ENCODE measurements around the gene RIMBP2.

The RIMBP2 gene

DNA sequence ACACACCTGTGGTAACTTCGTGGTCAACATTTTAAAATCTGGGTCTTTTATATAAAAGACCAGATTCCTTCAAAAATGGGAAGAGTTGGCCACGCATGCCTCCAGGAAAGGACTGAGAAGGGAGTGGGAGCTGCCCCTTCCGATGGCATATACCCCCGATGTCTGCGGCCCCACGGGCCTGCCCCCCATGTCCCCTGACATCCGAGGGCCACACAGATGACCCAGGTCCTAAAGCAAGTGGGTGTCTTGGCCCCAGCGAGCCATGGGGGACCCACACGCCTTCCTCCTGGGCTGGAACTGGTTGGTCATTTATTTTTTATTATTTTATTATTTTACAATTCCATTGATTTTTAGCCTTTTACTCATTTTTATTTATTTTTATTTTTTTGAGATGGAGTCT, 235.9 kb downstream of the RIMBP2 start:
- no peak overlapping the region for H3K4me3 ChIP-seq (ENCODE audit: low read depth, low read length)
- no peak for DNase-seq (ENCODE audit: low read depth)
- TF ChIP-seq POLR2A (IDR thresholded peaks at IDR 0.05; ENCODE audit: extremely low read depth, insufficient read length) (no peak), MYC (IDR thresholded peaks at IDR 0.05; ENCODE audit: low read depth, low read length) (no peak), CTCF (IDR thresholded peaks at IDR 0.05; ENCODE audit: low read depth, low read length) (no peak)
- TF ChIP-seq, protein P1, sequence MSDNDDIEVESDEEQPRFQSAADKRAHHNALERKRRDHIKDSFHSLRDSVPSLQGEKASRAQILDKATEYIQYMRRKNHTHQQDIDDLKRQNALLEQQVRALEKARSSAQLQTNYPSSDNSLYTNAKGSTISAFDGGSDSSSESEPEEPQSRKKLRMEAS (IDR thresholded peaks at IDR 0.05; ENCODE audit: low read depth, low read length): no peak

DNA sequence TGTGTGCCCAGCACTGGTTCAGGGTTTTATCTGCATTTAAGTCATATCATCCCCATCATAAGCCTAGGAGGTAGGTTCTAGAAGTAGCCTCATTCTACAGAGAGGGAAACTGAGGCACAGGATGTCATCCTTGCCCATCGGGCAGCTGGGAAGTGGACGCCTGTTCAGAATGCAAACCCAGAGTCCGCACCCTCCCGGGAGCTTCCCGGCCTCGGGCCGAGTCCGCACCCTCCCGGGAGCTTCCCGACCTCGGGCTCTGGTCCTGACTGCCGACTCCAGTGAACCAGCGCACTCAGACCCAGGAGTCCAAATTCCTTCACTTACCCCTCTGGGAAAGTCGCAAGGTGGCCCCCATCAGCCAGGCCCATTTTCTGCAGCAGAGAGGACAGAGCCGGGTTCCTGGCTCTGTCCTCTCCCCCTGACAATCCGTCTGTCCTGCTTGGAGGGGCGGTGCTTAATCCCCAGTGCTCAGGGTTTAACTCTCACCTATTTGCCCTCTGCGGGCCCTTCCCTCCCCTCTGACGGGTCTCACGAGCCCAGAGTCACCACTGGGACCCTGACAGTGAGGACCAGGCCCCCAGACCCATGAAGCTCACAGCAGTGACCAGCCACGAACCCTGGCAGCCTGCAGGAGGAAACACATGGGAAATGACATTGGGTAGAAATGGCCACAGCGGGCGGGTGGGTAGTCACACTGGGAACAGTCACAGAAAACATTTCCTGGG, 236.5 kb downstream of the RIMBP2 start:
- DNase-seq (ENCODE audit: low read depth): no peak

DNA sequence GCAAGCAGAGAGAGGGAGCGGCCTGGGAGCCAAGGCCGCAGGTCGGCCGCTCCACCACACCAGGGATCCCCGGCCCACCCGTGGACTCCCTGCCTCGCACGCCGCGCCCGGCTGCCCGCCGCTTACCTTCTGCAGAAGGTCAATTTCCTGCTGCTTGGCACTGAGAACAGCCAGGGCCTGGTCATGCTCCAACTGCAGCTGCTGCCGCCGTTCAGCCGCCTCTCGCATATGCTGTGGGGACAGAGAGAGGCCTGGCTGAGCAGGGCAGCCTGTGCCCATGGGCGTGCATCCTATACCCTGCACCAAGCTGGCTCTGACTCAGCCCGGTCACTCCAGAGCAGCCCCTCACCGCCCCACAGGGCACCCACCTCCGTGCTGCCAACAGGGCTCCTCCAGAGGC, 237.3 kb downstream of the RIMBP2 start:
- DNase-seq (ENCODE audit: low read depth): no peak
- H3K4me3 ChIP-seq (ENCODE audit: low read depth, low read length): no peak overlapping the region
- TF ChIP-seq CTCF (IDR thresholded peaks at IDR 0.05; ENCODE audit: low read depth, low read length) (no peak), POLR2A (IDR thresholded peaks at IDR 0.05; ENCODE audit: extremely low read depth, insufficient read length) (no peak), MYC (IDR thresholded peaks at IDR 0.05; ENCODE audit: low read depth, low read length) (no peak)
- TF ChIP-seq, protein P1 (IDR thresholded peaks at IDR 0.05; ENCODE audit: low read depth, low read length): no peak

More for the DNA sequence above, 236.5 kb downstream of the RIMBP2 start:
- TF ChIP-seq CTCF (IDR thresholded peaks at IDR 0.05; ENCODE audit: low read depth, low read length): no peak
- TF ChIP-seq, protein P1 (IDR thresholded peaks at IDR 0.05; ENCODE audit: low read depth, low read length): no peak
- TF ChIP-seq POLR2A (IDR thresholded peaks at IDR 0.05; ENCODE audit: extremely low read depth, insufficient read length): no peak
- no peak for TF ChIP-seq MYC (IDR thresholded peaks at IDR 0.05; ENCODE audit: low read depth, low read length)
- H3K4me3 ChIP-seq (ENCODE audit: low read depth, low read length): no peak overlapping the region

- no peak overlapping the region for H3K4me3 ChIP-seq (ENCODE audit: low read depth, low read length)
- no peak for DNase-seq (ENCODE audit: low read depth)
- TF ChIP-seq MYC (IDR thresholded peaks at IDR 0.05; ENCODE audit: low read depth, low read length): no peak
- no peak for TF ChIP-seq CTCF (IDR thresholded peaks at IDR 0.05; ENCODE audit: low read depth, low read length)
- TF ChIP-seq POLR2A (IDR thresholded peaks at IDR 0.05; ENCODE audit: extremely low read depth, insufficient read length): no peak
- TF ChIP-seq, protein P1 (IDR thresholded peaks at IDR 0.05; ENCODE audit: low read depth, low read length): no peak
These were observed 238.4 kb downstream of the RIMBP2 start for GRCh38 chr12:130477701-130478100.

DNA sequence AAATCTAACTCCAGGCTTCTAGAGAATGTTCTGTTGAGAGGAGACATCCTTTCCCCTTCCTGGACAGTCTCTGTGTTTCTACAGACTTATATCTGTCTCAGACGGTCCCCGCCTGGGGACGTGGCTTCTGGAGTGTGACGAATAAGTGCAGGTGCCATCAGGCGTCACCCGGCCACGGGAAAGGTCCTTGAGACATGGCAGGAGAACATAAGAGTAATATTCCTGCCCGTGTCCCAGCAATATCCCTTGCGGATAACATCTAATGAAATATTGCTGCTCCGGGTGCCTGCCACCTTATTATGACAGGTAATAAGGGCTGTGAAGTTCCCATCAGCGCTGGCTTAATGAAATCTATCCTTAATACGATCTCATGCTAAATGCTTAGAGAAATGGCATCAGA, 238.8 kb downstream of the RIMBP2 start:
- DNase-seq (ENCODE audit: low read depth): no peak
- H3K4me3 ChIP-seq (ENCODE audit: low read depth, low read length): no peak overlapping the region
- no peak for TF ChIP-seq CTCF (IDR thresholded peaks at IDR 0.05; ENCODE audit: low read depth, low read length)
- no peak for TF ChIP-seq POLR2A (IDR thresholded peaks at IDR 0.05; ENCODE audit: extremely low read depth, insufficient read length)
- TF ChIP-seq, protein P1 (IDR thresholded peaks at IDR 0.05; ENCODE audit: low read depth, low read length): no peak
- TF ChIP-seq MYC (IDR thresholded peaks at IDR 0.05; ENCODE audit: low read depth, low read length): no peak
